ENCODE results near the gene STEAP3.

The STEAP3 gene

GRCh38 chr2:119218478-119219064 lies 5.1 kb upstream of the STEAP3 start:
- Histone ChIP-seq H4K20me1 (ENCODE audit: insufficient read depth, low read length) (no peaks in the 10 kb centered on the region), H3F3A (ENCODE audit: insufficient read depth, low read length) (no peaks in the 10 kb centered on the region), H3K9me2 (replicated peaks; ENCODE audit: insufficient read depth, low read length) (no peaks in the 10 kb centered on the region), H3K36me3 (replicated peaks; ENCODE audit: insufficient read depth, low read length) (no peaks in the 10 kb centered on the region), H3K4me1 (ENCODE audit: low read length) (no peaks in the 10 kb centered on the region), H2AFZ (ENCODE audit: low read length) (no peak overlapping the region), H3K4me3 (ENCODE audit: low read length) (no peak overlapping the region), H3K9ac (ENCODE audit: low read length) (no peak overlapping the region), H3K27me3 (replicated peaks; ENCODE audit: insufficient read depth, low read length) (no peaks in the 10 kb centered on the region), H3K79me2 (ENCODE audit: low read length) (no peaks in the 10 kb centered on the region), H3K4me2 (ENCODE audit: low read depth, low read length) (no peak overlapping the region), H3K9me3 (replicated peaks; ENCODE audit: insufficient read depth, low read length) (no peaks in the 10 kb centered on the region), H3K27ac (ENCODE audit: low read length) (no peak overlapping the region)
- no peak for TF ChIP-seq EZH2 (optimal IDR thresholded peaks at IDR 0.05; ENCODE audit: low read depth, low read length)
- TF ChIP-seq EZH2phosphoT487 (IDR thresholded peaks at IDR 0.05; ENCODE audit: low read length), result no peak
- no peak for TF ChIP-seq CTCF (IDR thresholded peaks at IDR 0.05; ENCODE audit: low read length)
- no peak for DNase-seq

GRCh38 chr2:119219873-119220272 lies 3.8 kb upstream of the STEAP3 start:
- no peaks in the 10 kb centered on the region for H3K36me3 ChIP-seq (replicated peaks; ENCODE audit: insufficient read depth, low read length)
- H3K27ac ChIP-seq (ENCODE audit: low read length), result no peak overlapping the region

GRCh38 chr2:119220720-119221301 lies 2.8 kb upstream of the STEAP3 start:
- Histone ChIP-seq H4K20me1 (ENCODE audit: insufficient read depth, low read length) (no peaks in the 10 kb centered on the region), H3K9me2 (replicated peaks; ENCODE audit: insufficient read depth, low read length) (no peaks in the 10 kb centered on the region), H3K36me3 (replicated peaks; ENCODE audit: insufficient read depth, low read length) (no peaks in the 10 kb centered on the region), H3K27me3 (replicated peaks; ENCODE audit: insufficient read depth, low read length) (no peaks in the 10 kb centered on the region), H3K4me3 (ENCODE audit: low read length) (no peak overlapping the region), H3K4me1 (ENCODE audit: low read length) (no peaks in the 10 kb centered on the region), H3K9ac (ENCODE audit: low read length) (no peak overlapping the region), H3F3A (ENCODE audit: insufficient read depth, low read length) (no peaks in the 10 kb centered on the region), H3K27ac (ENCODE audit: low read length) (no peak overlapping the region), H3K9me3 (replicated peaks; ENCODE audit: insufficient read depth, low read length) (no peaks in the 10 kb centered on the region), H3K79me2 (ENCODE audit: low read length) (no peaks in the 10 kb centered on the region), H3K4me2 (ENCODE audit: low read depth, low read length) (no peak overlapping the region), H2AFZ (ENCODE audit: low read length) (no peak overlapping the region)
- no peak for DNase-seq
- TF ChIP-seq EZH2 (optimal IDR thresholded peaks at IDR 0.05; ENCODE audit: low read depth, low read length), result no peak
- TF ChIP-seq CTCF (IDR thresholded peaks at IDR 0.05; ENCODE audit: low read length), result no peak
- TF ChIP-seq EZH2phosphoT487 (IDR thresholded peaks at IDR 0.05; ENCODE audit: low read length), result no peak

More at GRCh38 chr2:119219873-119220272, 3.8 kb upstream of the STEAP3 start:
- DNase-seq, result no peak
- Histone ChIP-seq H3K9me2 (replicated peaks; ENCODE audit: insufficient read depth, low read length) (no peaks in the 10 kb centered on the region), H3K79me2 (ENCODE audit: low read length) (no peaks in the 10 kb centered on the region), H4K20me1 (ENCODE audit: insufficient read depth, low read length) (no peaks in the 10 kb centered on the region), H3K9ac (ENCODE audit: low read length) (no peak overlapping the region), H3K4me1 (ENCODE audit: low read length) (no peaks in the 10 kb centered on the region), H3F3A (ENCODE audit: insufficient read depth, low read length) (no peaks in the 10 kb centered on the region), H3K27me3 (replicated peaks; ENCODE audit: insufficient read depth, low read length) (no peaks in the 10 kb centered on the region), H3K4me2 (ENCODE audit: low read depth, low read length) (no peak overlapping the region), H2AFZ (ENCODE audit: low read length) (no peak overlapping the region), H3K4me3 (ENCODE audit: low read length) (no peak overlapping the region), H3K9me3 (replicated peaks; ENCODE audit: insufficient read depth, low read length) (no peaks in the 10 kb centered on the region)
- TF ChIP-seq EZH2phosphoT487 (IDR thresholded peaks at IDR 0.05; ENCODE audit: low read length), result no peak
- TF ChIP-seq CTCF (IDR thresholded peaks at IDR 0.05; ENCODE audit: low read length), result no peak
- no peak for TF ChIP-seq EZH2 (optimal IDR thresholded peaks at IDR 0.05; ENCODE audit: low read depth, low read length)
